SH-SY5Y (cell line): ENCODE measurements around the gene KCNK10.

Experiments used
- GATA2 ChIP-seq: IDR thresholded peaks from 2 replicates; pipeline ENCODE4 v1.6.1; 2011; ENCODE audit warnings: mild to moderate bottlenecking, low read depth, low read length
- GATA3 ChIP-seq: IDR thresholded peaks from 2 replicates; pipeline ENCODE4 v1.6.1; 2011; ENCODE audit warnings: low read depth, mild to moderate bottlenecking, low read length, moderate library complexity

- no peak for TF ChIP-seq GATA2
- no peak for TF ChIP-seq GATA3
Measured at GRCh38 chr14:88323523-88324199, 592 bp upstream of the KCNK10 start.
